ENCODE measurements around the gene SNORC. TPM values are rescaled to one million over a fixed set of nuclear protein-coding genes. Genes with fewer than 3 reads are reported as not detected.
"Not testable (repeated sequence)": the region's sequence is repeated elsewhere in the genome, so short reads cannot be mapped to it uniquely, and the experiment has no call there.

SNORC gene
- total RNA-seq, 6 donors from 2014 or later: 0.20 to 2.1 (median 1.0) TPM

DNA sequence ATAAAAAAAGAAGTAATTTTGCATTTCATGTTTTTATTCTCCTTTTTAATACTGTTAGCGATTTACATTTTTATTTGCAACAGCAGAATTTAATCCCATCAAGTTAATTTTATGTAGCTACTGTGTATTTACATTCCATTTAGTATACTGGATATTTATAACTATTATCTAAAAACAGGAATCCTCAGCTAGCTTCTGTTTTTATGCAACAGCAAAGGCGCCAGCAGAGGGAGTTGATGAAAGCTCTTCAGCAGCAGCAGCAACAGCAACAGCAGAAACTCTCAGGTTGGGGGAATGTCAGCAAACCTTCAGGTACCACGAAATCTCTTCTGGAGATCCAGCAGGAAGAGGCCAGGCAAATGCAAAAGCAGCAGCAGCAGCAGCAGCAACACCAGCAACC is 26.2 kb upstream of the SNORC start:
- TF ChIP-seq CTCF (IDR thresholded peaks at IDR 0.05) (no peak), POLR2AphosphoS5 (IDR thresholded peaks at IDR 0.05) (no peak)
- no peak overlapping the region for H3K27ac ChIP-seq
- H3K9me3 ChIP-seq: no peaks in the 10 kb centered on the region
- H3K36me3 ChIP-seq: peaks cover 38 to 92% (median 58%) of the 10 kb centered on the region in 4 donors
- 87 to 93% methylated on average over 3 of the region's 3 CpGs for WGBS, 2 donors
- H3K27me3 ChIP-seq: no peaks in the 10 kb centered on the region
- DNase-seq (no peak), ATAC-seq (ENCODE audit: low FRiP score in 2 of 2) (no peak)
- H3K4me3 ChIP-seq: no peak overlapping the region
- H3K4me1 ChIP-seq: peaks cover 4 to 13% (median 8%) of the 10 kb centered on the region in 4 donors

GRCh38 chr2:232846055-232846454 is 24.0 kb upstream of the SNORC start:
- Histone ChIP-seq H3K27me3 (no peaks in the 10 kb centered on the region), H3K9me3 (no peaks in the 10 kb centered on the region), H3K4me1 (no peaks in the 10 kb centered on the region), H3K36me3 (peaks cover 45 to 96% (median 72%) of the 10 kb centered on the region in 4 donors), H3K4me3 (no peak overlapping the region), H3K27ac (no peak overlapping the region)
- ATAC-seq (ENCODE audit: low FRiP score in 2 of 2) (no peak), DNase-seq (no peak)
- no peak for TF ChIP-seq EP300 (IDR thresholded peaks at IDR 0.05)
- no peak for TF ChIP-seq CTCF (IDR thresholded peaks at IDR 0.05)
- no peak for TF ChIP-seq POLR2AphosphoS5 (IDR thresholded peaks at IDR 0.05)
- no peak for TF ChIP-seq POLR2A (IDR thresholded peaks at IDR 0.05)

DNA sequence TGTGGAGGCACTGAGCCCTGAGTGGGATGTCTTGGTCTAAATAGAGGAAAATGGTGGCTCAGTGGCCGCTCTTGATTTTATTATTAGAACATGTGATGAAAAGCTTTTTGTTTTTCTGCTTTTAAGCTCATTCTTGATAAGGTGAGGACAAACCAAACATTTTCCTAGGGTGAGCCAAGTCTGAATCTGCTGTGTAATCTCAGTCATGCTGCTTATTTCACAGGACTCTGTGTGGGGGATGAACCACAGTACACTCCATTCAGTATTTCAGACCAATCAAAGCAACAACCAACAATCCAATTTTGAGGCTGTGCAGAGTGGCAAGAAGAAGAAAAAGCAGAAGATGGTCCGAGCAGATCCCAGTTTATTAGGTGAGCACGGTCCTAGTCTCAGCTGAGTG is 20.0 kb upstream of the SNORC start:
- no peak for ATAC-seq (ENCODE audit: low FRiP score in 2 of 2)
- Histone ChIP-seq H3K36me3 (peaks cover 43 to 94% (median 62%) of the 10 kb centered on the region in 4 donors), H3K27ac (no peak overlapping the region), H3K4me3 (no peak overlapping the region), H3K4me1 (peaks cover 0 to 9% (median 2%) of the 10 kb centered on the region in 4 donors), H3K27me3 (no peaks in the 10 kb centered on the region), H3K9me3 (no peaks in the 10 kb centered on the region)
- no peak for TF ChIP-seq EP300 (IDR thresholded peaks at IDR 0.05)
- TF ChIP-seq POLR2A (IDR thresholded peaks at IDR 0.05): no peak
- TF ChIP-seq POLR2AphosphoS5 (IDR thresholded peaks at IDR 0.05): no peak
- no peak for TF ChIP-seq CTCF (IDR thresholded peaks at IDR 0.05)
- no peak for DNase-seq
- WGBS, 2 donors: 96% methylated on average over 3 of the region's 3 CpGs

GRCh38 chr2:232852081-232852480 is 18.0 kb upstream of the SNORC start:
- peak in 1 of 2 donors; percentile 26 for ATAC-seq (ENCODE audit: low FRiP score in 2 of 2)
- not testable (repeated sequence) for H3K9me3 ChIP-seq, H3K27me3 ChIP-seq, H3K27ac ChIP-seq, H3K4me1 ChIP-seq, H3K4me3 ChIP-seq, DNase-seq
- peaks cover 35 to 92% (median 63%) of the 10 kb centered on the region in 4 donors for H3K36me3 ChIP-seq
- WGBS, 2 donors: 91 to 95% methylated on average over 11 of the region's 11 CpGs

DNA sequence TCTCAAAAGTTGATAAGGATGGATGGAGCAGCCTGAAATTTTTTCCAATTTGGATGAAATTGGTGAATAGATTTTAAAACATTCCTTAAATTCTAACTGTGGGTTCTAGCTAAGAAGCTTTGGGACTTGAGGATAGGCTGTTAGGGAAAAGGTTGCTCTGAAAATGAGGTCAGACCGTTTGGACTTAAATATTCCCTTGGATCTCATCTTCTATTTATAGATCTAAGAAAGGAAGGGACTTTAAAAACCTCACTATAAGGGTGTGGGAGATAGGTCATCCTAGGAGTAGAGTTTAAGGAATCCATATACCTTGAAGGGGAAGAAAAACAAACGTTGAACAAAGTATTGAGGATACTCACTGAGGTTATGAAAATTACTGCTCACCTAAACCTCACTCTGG is 17.4 kb upstream of the SNORC start:
- 55 to 68% methylated on average over 2 of the region's 2 CpGs for whole genome bisulfite sequencing, 2 donors
- DNase-seq (no peak), ATAC-seq (ENCODE audit: low FRiP score in 2 of 2) (no peak)
- H3K27ac ChIP-seq: no peak overlapping the region
- H3K4me3 ChIP-seq: no peak overlapping the region
- H3K9me3 ChIP-seq: no peaks in the 10 kb centered on the region
- no peak for TF ChIP-seq POLR2AphosphoS5 (IDR thresholded peaks at IDR 0.05)
- TF ChIP-seq CTCF (IDR thresholded peaks at IDR 0.05): no peak
- peaks cover 36 to 92% (median 64%) of the 10 kb centered on the region in 4 donors for H3K36me3 ChIP-seq
- peaks cover 0 to 9% (median 2%) of the 10 kb centered on the region in 4 donors for H3K4me1 ChIP-seq
- no peaks in the 10 kb centered on the region for H3K27me3 ChIP-seq
